Epidermal melanocyte (primary cell): ENCODE measurements around the gene AHNAK2.

Source experiments
- DNase-seq: peaks from one replicate; pipeline ENCODE4 v3.0.0; 2011; ENCODE audit warnings: low spot score; ENCODE audit not compliant: insufficient read length

The AHNAK2 gene

GRCh38 chr14:104986487-104987164 is 8.5 kb upstream of the AHNAK2 start:
- no peak for DNase-seq

- peak; percentile 100 for DNase-seq
Measured at GRCh38 chr14:104985675-104986486, 7.7 kb upstream of the AHNAK2 start, which contains the start of gene CLBA1. Gene CLBA1 (plus strand): TSS chr14:104985788. CDS start chr14:104986432, 644 bp downstream.

GRCh38 chr14:104984056-104984894 is 6.1 kb upstream of the AHNAK2 start:
- no peak for DNase-seq

- no peak for DNase-seq
Measured at GRCh38 chr14:104983231-104983721, 5.1 kb upstream of the AHNAK2 start.

GRCh38 chr14:104982548-104983230 is 4.5 kb upstream of the AHNAK2 start:
- no peak for DNase-seq

- DNase-seq, result no peak
Measured at GRCh38 chr14:104981699-104982541, 3.7 kb upstream of the AHNAK2 start.

GRCh38 chr14:104980611-104981531 is 2.7 kb upstream of the AHNAK2 start:
- no peak for DNase-seq

- DNase-seq, result no peak
Measured at GRCh38 chr14:104979758-104980610, 1.8 kb upstream of the AHNAK2 start.

- no peak for DNase-seq
Measured at GRCh38 chr14:104978746-104979691, 845 bp upstream of the AHNAK2 start.

GRCh38 chr14:104977008-104977680 is 1.0 kb downstream of the AHNAK2 start:
- no peak for DNase-seq

- DNase-seq, result peak; percentile 58
Measured at GRCh38 chr14:104976198-104977007, 1.8 kb downstream of the AHNAK2 start.

- DNase-seq, result no peak
Measured at GRCh38 chr14:104975481-104976197, 2.5 kb downstream of the AHNAK2 start.

- no peak for DNase-seq
Measured at GRCh38 chr14:104974665-104975390, 3.3 kb downstream of the AHNAK2 start.

GRCh38 chr14:104974146-104974541 is 4.0 kb downstream of the AHNAK2 start:
- no peak for DNase-seq
